Keratinocyte (primary cell): Measurements from ENCODE around the gene GPC5.

ENCODE experiments used
- EZH2 ChIP-seq: IDR thresholded peaks from one replicate; pipeline ENCODE4 v1.6.1; 2012; ENCODE audit warnings: inconsistent platforms, mild to moderate bottlenecking, low read length, moderate library complexity
- TF ChIP-seq, protein P1 (sequence below), 3 experiments: IDR thresholded peaks in 1 of 3; conservative IDR thresholded peaks in 1 of 3; optimal IDR thresholded peaks in 1 of 3; 2 replicates in 2 of 3; 3 replicates in 1 of 3; pipeline versions ENCODE3 to v1.5.1; 2011; ENCODE audit warnings: low read length in 3 of 3, mild to moderate bottlenecking in 3 of 3, moderate library complexity in 2 of 3, control low read depth in 1 of 3, inconsistent platforms in 1 of 3; ENCODE audit not compliant: insufficient read depth in 2 of 3; ENCODE audit errors: extremely low read depth in 1 of 3

DNA sequence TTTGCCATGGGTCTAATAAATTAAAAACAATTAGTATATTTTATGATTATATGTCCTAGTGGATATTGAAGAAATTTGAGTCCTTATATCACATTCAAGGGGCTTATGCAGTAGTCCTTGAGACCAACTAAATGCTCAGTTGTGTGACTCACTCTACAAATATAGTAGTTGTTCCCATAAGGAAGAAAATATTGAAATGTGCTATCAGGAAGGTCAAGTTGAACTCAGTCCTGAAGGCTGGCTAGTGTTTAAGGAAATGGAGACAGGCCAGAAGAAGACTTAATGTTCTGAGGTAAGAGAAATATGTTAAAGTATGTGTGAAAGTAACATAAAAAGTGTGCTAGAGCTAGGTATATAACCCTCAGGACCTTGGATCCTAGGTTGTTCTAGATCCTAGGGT lies 1062.1 kb downstream of the GPC5 start:
- TF ChIP-seq, protein P1, sequence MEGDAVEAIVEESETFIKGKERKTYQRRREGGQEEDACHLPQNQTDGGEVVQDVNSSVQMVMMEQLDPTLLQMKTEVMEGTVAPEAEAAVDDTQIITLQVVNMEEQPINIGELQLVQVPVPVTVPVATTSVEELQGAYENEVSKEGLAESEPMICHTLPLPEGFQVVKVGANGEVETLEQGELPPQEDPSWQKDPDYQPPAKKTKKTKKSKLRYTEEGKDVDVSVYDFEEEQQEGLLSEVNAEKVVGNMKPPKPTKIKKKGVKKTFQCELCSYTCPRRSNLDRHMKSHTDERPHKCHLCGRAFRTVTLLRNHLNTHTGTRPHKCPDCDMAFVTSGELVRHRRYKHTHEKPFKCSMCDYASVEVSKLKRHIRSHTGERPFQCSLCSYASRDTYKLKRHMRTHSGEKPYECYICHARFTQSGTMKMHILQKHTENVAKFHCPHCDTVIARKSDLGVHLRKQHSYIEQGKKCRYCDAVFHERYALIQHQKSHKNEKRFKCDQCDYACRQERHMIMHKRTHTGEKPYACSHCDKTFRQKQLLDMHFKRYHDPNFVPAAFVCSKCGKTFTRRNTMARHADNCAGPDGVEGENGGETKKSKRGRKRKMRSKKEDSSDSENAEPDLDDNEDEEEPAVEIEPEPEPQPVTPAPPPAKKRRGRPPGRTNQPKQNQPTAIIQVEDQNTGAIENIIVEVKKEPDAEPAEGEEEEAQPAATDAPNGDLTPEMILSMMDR (optimal IDR thresholded peaks at IDR 0.05 in 1 of 3, IDR thresholded peaks at IDR 0.05 in 1 of 3, conservative IDR thresholded peaks at IDR 0.05 in 1 of 3; ENCODE audit: extremely low read depth in 1 of 3, insufficient read depth in 2 of 3, low read length in 3 of 3) = no peak
- TF ChIP-seq EZH2 = no peak
